ENCODE data around the gene SLC13A4. TPM values are rescaled to one million over a fixed set of nuclear protein-coding genes. Genes with fewer than 3 reads are reported as not detected.

SLC13A4 gene
- total and polyA plus RNA-seq, 2 of the 13 experiments (the other 11 are each of a cell fraction or from before 2014, with no cell fraction given) = 0.04 TPM; not detected in 1

GRCh38 chr7:135662373-135663114 is 65.4 kb downstream of the SLC13A4 start, which contains the start of gene STMP1 (continued):
- TF ChIP-seq CREM (IDR thresholded peaks at IDR 0.05) (peak; percentile 49; the same call in 1 of the 2 replicates), CREM (CRISPR knock-in tag; IDR thresholded peaks at IDR 0.05) (no peak), CREB1 (IDR thresholded peaks at IDR 0.05) (peak; percentile 81), CREB1 (CRISPR knock-in tag; IDR thresholded peaks at IDR 0.05) (peak; percentile 72), POGZ (CRISPR knock-in tag; IDR thresholded peaks at IDR 0.05) (peak; percentile 95), SPEN (CRISPR knock-in tag; IDR thresholded peaks at IDR 0.05; ENCODE audit: low read depth) (peak; percentile 93), ZNF615 (CRISPR knock-in tag; IDR thresholded peaks at IDR 0.05; ENCODE audit: borderline replicate concordance) (0 out of 2 replicates have a peak, but pooled peaks have one; percentile 46), BRF2 (CRISPR knock-in tag; IDR thresholded peaks at IDR 0.05) (peak; percentile 37; the same call in 1 of the 2 replicates), DBP (CRISPR knock-in tag; IDR thresholded peaks at IDR 0.05; ENCODE audit: not compliant biosample characterization) (peak; percentile 53), ELF1 (CRISPR knock-in tag; IDR thresholded peaks at IDR 0.05) (peak; percentile 92), ZNF670 (CRISPR knock-in tag; IDR thresholded peaks at IDR 0.05; ENCODE audit: borderline replicate concordance) (no peak), ZNF496 (CRISPR knock-in tag; IDR thresholded peaks at IDR 0.05; ENCODE audit: insufficient replicate concordance) (no peak), ZNF121 (CRISPR knock-in tag; IDR thresholded peaks at IDR 0.05) (0 out of 2 replicates have a peak, but pooled peaks have one; percentile 31), ZNF577 (CRISPR knock-in tag; IDR thresholded peaks at IDR 0.05; ENCODE audit: borderline replicate concordance, low read depth) (no peak), MAZ (IDR thresholded peaks at IDR 0.05; ENCODE audit: borderline replicate concordance, low read depth, low read length) (peak; percentile 89), MAZ (CRISPR knock-in tag; IDR thresholded peaks at IDR 0.05; ENCODE audit: low read depth) (peak; percentile 95), EED (CRISPR knock-in tag; IDR thresholded peaks at IDR 0.05) (peak; percentile 93), ZNF574 (CRISPR knock-in tag; IDR thresholded peaks at IDR 0.05) (peak; percentile 95), BRD4 (CRISPR knock-in tag; IDR thresholded peaks at IDR 0.05) (peak; percentile 91), MNT (IDR thresholded peaks at IDR 0.05) (0 out of 2 replicates have a peak, but pooled peaks have one; percentile 5), FOXC1 (CRISPR knock-in tag; IDR thresholded peaks at IDR 0.05; ENCODE audit: borderline replicate concordance) (0 out of 2 replicates have a peak, but pooled peaks have one; percentile 59), FIP1L1 (IDR thresholded peaks at IDR 0.05; ENCODE audit: borderline replicate concordance, insufficient read depth, low read depth, low read length) (no peak)

All from HepG2 (cell line).